ENCODE data around the gene STARD3NL.

GRCh38 chr7:38138171-38138570 is 39.9 kb upstream of the STARD3NL start:
- TF ChIP-seq YY1 (IDR thresholded peaks at IDR 0.05; ENCODE audit: insufficient read depth, insufficient read length) (no peak), ZNF274 (IDR thresholded peaks at IDR 0.05; ENCODE audit: low read depth, low read length) (no peak), SUZ12 (IDR thresholded peaks at IDR 0.05; ENCODE audit: extremely low read depth, insufficient read depth, insufficient read length) (no peak)
